ENCODE data around the gene RASAL2.

The RASAL2 gene

GRCh38 chr1:178470411-178470960 lies 376.6 kb downstream of the RASAL2 start:
- in situ Hi-C loops (cut with HindIII; ENCODE audit: low sequenced_read_pairs), result no loop called here
- TF ChIP-seq CTCF (IDR thresholded peaks at IDR 0.05; ENCODE audit: low read depth, low read length), result no peak
- DNase-seq (ENCODE audit: low read depth, low spot score), result no peak
- H3K4me3 ChIP-seq (ENCODE audit: low read depth, low read length), result no peak overlapping the region

- no peak for TF ChIP-seq CTCF (IDR thresholded peaks at IDR 0.05; ENCODE audit: low read depth, low read length)
- H3K4me3 ChIP-seq (ENCODE audit: low read depth, low read length), result no peak overlapping the region
- no peak for DNase-seq (ENCODE audit: low read depth, low spot score)
- in situ Hi-C loops (cut with HindIII; ENCODE audit: low sequenced_read_pairs), result no loop called here
Measured at GRCh38 chr1:178472531-178472930, 378.6 kb downstream of the RASAL2 start.

DNA sequence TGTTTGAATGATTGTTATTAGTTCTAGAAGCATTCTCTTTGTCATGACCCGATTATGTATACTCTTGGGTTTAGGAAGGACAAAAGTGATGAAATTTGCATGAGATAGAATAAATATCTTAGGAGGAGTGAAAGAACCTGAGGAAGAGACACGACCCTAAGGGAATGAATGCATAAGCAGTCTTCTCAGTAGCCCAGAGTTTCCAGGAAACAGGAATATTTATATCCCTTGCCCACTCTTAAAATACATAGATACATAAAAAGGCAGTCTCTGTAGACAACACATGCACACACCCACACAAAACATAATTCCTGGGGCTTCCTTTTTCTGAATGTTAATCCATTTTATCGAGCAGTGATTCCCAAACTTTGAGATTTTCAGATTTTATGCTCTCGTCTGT lies 383.5 kb downstream of the RASAL2 start:
- H3K4me3 ChIP-seq (ENCODE audit: low read depth, low read length), result no peak overlapping the region
- DNase-seq (ENCODE audit: low read depth, low spot score), result no peak
- in situ Hi-C loops (cut with HindIII; ENCODE audit: low sequenced_read_pairs), result no loop called here
- no peak for TF ChIP-seq CTCF (IDR thresholded peaks at IDR 0.05; ENCODE audit: low read depth, low read length)

DNA sequence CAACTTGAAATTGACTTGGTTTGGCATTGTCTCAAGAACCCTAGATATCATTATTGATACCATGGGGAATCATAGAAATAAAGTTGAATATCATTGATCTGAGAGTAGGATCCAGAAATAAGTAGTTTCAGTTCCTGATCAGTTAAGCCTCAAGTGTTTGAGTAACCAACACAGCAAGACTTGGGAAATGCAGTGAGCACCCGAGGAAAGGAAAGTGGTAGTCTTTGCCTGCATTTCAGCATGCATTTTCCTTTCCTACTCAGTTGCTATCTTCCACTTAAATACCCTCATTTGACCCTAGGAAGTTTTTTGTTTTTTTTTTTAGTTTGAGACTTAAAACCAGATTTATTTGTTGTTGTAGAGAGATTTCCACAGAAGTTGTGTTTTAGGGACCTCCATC lies 383.9 kb downstream of the RASAL2 start:
- TF ChIP-seq CTCF (IDR thresholded peaks at IDR 0.05; ENCODE audit: low read depth, low read length), result no peak
- DNase-seq (ENCODE audit: low read depth, low spot score), result no peak
- in situ Hi-C loops (cut with HindIII; ENCODE audit: low sequenced_read_pairs), result no loop called here
- no peak overlapping the region for H3K4me3 ChIP-seq (ENCODE audit: low read depth, low read length)

GRCh38 chr1:178483251-178483957 lies 389.5 kb downstream of the RASAL2 start:
- H3K4me3 ChIP-seq (ENCODE audit: low read depth, low read length), result no peak overlapping the region
- no peak for DNase-seq (ENCODE audit: low read depth, low spot score)
- no peak for TF ChIP-seq CTCF (IDR thresholded peaks at IDR 0.05; ENCODE audit: low read depth, low read length)
- in situ Hi-C loops (cut with HindIII; ENCODE audit: low sequenced_read_pairs), result no loop called here

DNA sequence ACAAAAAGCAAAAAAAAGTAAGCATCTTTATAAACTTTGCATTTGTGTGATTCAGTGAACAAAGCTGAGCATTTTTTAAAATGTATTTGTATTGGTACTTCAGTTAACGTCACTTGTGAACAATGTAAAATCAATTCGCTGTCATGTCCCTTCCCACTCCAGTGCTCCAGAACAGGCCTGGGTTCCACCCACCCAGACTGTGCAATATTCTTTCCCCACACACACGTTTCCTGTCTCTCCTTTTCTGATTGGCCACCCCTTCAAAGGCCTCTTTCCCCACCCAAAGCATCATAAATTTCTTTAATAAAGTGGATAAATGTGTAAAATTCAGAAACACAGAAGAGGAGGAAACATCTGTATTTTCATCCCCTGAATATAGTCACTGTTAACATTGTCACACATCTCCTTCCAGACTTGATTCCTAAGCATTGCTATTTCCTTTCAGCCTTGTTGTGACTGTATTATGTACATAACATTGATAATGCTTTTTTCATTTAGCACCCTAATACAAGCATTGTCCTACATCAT lies 390.9 kb downstream of the RASAL2 start:
- no peak overlapping the region for H3K4me3 ChIP-seq (ENCODE audit: low read depth, low read length)
- in situ Hi-C loops (cut with HindIII; ENCODE audit: low sequenced_read_pairs), result no loop called here
- no peak for DNase-seq (ENCODE audit: low read depth, low spot score)
- TF ChIP-seq CTCF (IDR thresholded peaks at IDR 0.05; ENCODE audit: low read depth, low read length), result no peak

Measured in astrocyte of the spinal cord (primary cell).